ENCODE data around the gene PACSIN2. TPM values are rescaled to one million over a fixed set of nuclear protein-coding genes. Genes with fewer than 3 reads are reported as not detected.

PACSIN2 gene
- total RNA-seq, 1 donor from 2014 or later = 46.2 TPM

GRCh38 chr22:42833104-42833503, 181.8 kb downstream of the PACSIN2 start:
- Histone ChIP-seq H3K9me3 (no peaks in the 10 kb centered on the region), H3K27ac (no peak overlapping the region), H3K36me3 (peaks cover 0 to 69% of the 10 kb centered on the region in 2 donors), H3K4me3 (no peak overlapping the region), H3K27me3 (no peaks in the 10 kb centered on the region), H3K4me1 (no peaks in the 10 kb centered on the region)
- intact Hi-C loops (cut with DNase I) = no loop called here
- no peak for TF ChIP-seq POLR2A (IDR thresholded peaks at IDR 0.05)
- TF ChIP-seq CTCF (IDR thresholded peaks at IDR 0.05) = no peak
- no peak for TF ChIP-seq POLR2AphosphoS5 (IDR thresholded peaks at IDR 0.05; ENCODE audit: insufficient read depth in 1 of 2, low read depth in 1 of 2)
- no peak for DNase-seq (ENCODE audit: extremely low spot score in 2 of 2)

DNA sequence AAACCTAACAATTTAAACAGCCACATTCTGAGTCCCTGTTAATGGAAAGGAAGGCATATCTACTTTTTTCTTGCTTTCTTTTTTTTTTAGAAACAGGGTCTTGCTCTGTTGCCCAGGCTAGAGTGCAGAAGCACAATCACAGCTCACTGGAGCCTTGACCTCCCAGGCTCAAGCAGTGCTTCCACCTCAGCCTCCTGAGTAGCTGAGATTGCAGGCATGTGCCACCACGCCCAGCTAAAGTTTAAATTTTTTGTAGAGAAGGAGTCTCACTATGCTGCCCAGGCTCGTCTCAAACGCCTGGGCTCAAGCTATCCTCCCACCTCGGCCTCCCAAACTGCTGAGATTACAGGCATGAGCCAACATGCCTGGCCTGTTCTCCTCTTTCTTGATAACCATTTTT, 183.2 kb downstream of the PACSIN2 start:
- H3K27me3 ChIP-seq = no peaks in the 10 kb centered on the region
- intact Hi-C loops (cut with DNase I) = loop anchor here (1.0 kb wide), 1 partner anchor 37 kb away; no protein-coding TSS in a partner anchor
- no peak overlapping the region for H3K4me3 ChIP-seq
- no peaks in the 10 kb centered on the region for H3K9me3 ChIP-seq
- DNase-seq (ENCODE audit: extremely low spot score in 2 of 2) = no peak
- H3K4me1 ChIP-seq = no peaks in the 10 kb centered on the region
- no peak overlapping the region for H3K27ac ChIP-seq
- TF ChIP-seq POLR2AphosphoS5 (IDR thresholded peaks at IDR 0.05; ENCODE audit: insufficient read depth in 1 of 2, low read depth in 1 of 2) (no peak), POLR2A (IDR thresholded peaks at IDR 0.05) (no peak), CTCF (IDR thresholded peaks at IDR 0.05) (no peak)
- H3K36me3 ChIP-seq = peaks cover 0 to 77% of the 10 kb centered on the region in 2 donors

DNA sequence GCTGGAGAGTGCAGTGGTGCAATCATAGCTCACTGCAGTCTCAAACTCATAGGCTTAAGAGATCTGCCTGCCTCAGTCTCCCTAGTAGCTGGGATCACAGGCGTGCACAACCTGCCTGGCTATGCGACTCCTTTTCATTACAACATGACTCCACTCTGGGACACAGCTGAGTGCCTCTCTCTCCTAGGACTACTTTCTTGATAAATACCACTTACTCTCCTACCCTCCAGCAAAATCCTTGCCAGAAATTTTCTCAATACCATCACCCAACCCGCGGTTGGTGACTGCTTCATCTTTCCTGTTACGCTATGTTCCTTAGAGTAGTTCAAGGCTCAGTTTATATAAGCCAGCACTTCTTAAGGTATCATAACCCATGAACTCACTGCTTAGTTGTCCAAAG, 184.8 kb downstream of the PACSIN2 start:
- H3K36me3 ChIP-seq = peaks cover 0 to 86% of the 10 kb centered on the region in 2 donors
- TF ChIP-seq POLR2AphosphoS5 (IDR thresholded peaks at IDR 0.05; ENCODE audit: insufficient read depth in 1 of 2, low read depth in 1 of 2) (no peak), CTCF (IDR thresholded peaks at IDR 0.05) (no peak), POLR2A (IDR thresholded peaks at IDR 0.05) (no peak)

DNA sequence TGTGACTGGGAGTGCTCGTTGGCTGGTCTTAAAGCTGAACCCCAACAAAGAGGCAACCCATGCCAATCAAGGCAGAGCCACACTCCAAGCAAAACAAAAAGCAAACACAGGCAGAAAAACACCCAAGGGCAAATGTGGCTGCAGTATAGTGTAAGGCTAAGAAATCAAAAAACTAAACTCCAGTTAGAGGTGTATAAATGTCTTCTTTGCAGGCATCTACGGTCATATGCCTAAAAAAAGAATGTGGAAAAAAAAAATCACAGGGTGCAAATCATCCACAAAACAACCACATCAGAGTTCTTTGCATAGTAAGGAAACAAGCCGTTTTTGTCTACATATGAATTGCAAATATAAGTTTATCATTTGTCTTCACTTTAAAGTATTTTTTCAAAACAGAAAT, 185.6 kb downstream of the PACSIN2 start:
- H3K36me3 ChIP-seq = peaks cover 0 to 77% of the 10 kb centered on the region in 2 donors
- no peak overlapping the region for H3K27ac ChIP-seq
- no peaks in the 10 kb centered on the region for H3K4me1 ChIP-seq
- DNase-seq (ENCODE audit: extremely low spot score in 2 of 2) = no peak
- intact Hi-C loops (cut with DNase I) = no loop called here
- TF ChIP-seq POLR2AphosphoS5 (IDR thresholded peaks at IDR 0.05; ENCODE audit: insufficient read depth in 1 of 2, low read depth in 1 of 2) = no peak
- no peak for TF ChIP-seq CTCF (IDR thresholded peaks at IDR 0.05)
- no peak for TF ChIP-seq POLR2A (IDR thresholded peaks at IDR 0.05)
- no peaks in the 10 kb centered on the region for H3K27me3 ChIP-seq
- no peaks in the 10 kb centered on the region for H3K9me3 ChIP-seq
- H3K4me3 ChIP-seq = no peak overlapping the region

More for the DNA sequence above, 184.8 kb downstream of the PACSIN2 start:
- H3K4me3 ChIP-seq = no peak overlapping the region
- DNase-seq (ENCODE audit: extremely low spot score in 2 of 2) = no peak
- H3K27ac ChIP-seq = no peak overlapping the region
- H3K27me3 ChIP-seq = no peaks in the 10 kb centered on the region
- no peaks in the 10 kb centered on the region for H3K9me3 ChIP-seq
- H3K4me1 ChIP-seq = no peaks in the 10 kb centered on the region
- intact Hi-C loops (cut with DNase I) = no loop called here

DNA sequence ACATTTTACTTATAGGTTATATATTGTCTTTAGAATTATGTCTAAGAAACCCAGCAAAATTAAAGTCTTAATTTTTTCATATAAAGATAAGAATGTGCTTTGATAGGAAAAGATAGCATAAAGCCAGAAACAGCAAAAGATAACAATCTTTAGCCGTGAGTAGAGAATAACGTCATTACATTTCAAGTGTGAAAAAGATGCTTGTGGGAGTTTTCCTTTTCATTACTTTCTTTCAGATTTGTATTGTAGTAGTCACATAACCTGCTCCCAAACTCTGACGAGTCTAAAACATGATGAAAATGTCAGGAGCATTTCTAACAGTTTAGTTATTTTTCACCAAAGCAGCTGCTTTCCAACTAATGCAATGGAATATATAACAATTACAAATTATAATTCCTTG, 189.2 kb downstream of the PACSIN2 start:
- intact Hi-C loops (cut with DNase I) = no loop called here
- Histone ChIP-seq H3K36me3 (peaks cover 0 to 69% of the 10 kb centered on the region in 2 donors), H3K4me1 (no peaks in the 10 kb centered on the region), H3K4me3 (no peak overlapping the region), H3K27ac (no peak overlapping the region), H3K27me3 (no peaks in the 10 kb centered on the region), H3K9me3 (no peaks in the 10 kb centered on the region)
- TF ChIP-seq CTCF (IDR thresholded peaks at IDR 0.05) (no peak), POLR2AphosphoS5 (IDR thresholded peaks at IDR 0.05; ENCODE audit: insufficient read depth in 1 of 2, low read depth in 1 of 2) (no peak), POLR2A (IDR thresholded peaks at IDR 0.05) (no peak)
- DNase-seq (ENCODE audit: extremely low spot score in 2 of 2) = no peak
